Activated naive CD8-positive, alpha-beta T cell (primary cell): ENCODE results near the gene HERC2.

Source experiments
- H3K27ac Mint-ChIP-seq: one replicate; pipeline ENCODE4 v1.8.0; 2021; ENCODE audit warnings: mixed read lengths
- H3K27me3 Mint-ChIP-seq: one replicate; pipeline ENCODE4 v1.8.0; 2021; ENCODE audit warnings: mixed read lengths
- H3K36me3 Mint-ChIP-seq: one replicate; pipeline ENCODE4 v1.8.0; 2021; ENCODE audit warnings: mixed read lengths
- H3K4me1 Mint-ChIP-seq: one replicate; pipeline ENCODE4 v1.8.0; 2021; ENCODE audit warnings: low read depth, mixed read lengths
- H3K4me3 Mint-ChIP-seq: one replicate; pipeline ENCODE4 v1.8.0; 2021; ENCODE audit warnings: mild to moderate bottlenecking, mixed read lengths
- H3K9me3 Mint-ChIP-seq: one replicate; pipeline ENCODE4 v1.8.0; 2021; ENCODE audit warnings: low read depth, mixed read lengths

The HERC2 gene

GRCh38 chr15:28114721-28115622, 207.0 kb downstream of the HERC2 start:
- no peaks in the 10 kb centered on the region for H3K27me3 Mint-ChIP-seq
- H3K27ac Mint-ChIP-seq, result peak overlapping the region; percentile 35
- H3K4me1 Mint-ChIP-seq, result no peaks in the 10 kb centered on the region
- H3K9me3 Mint-ChIP-seq, result no peaks in the 10 kb centered on the region
- peaks cover 10% of the 10 kb centered on the region for H3K36me3 Mint-ChIP-seq
- no peak overlapping the region for H3K4me3 Mint-ChIP-seq

GRCh38 chr15:28114114-28114455, 207.9 kb downstream of the HERC2 start:
- Mint-ChIP-seq H3K4me1 (peaks cover 2% of the 10 kb centered on the region), H3K27ac (no peak overlapping the region), H3K36me3 (peaks cover 10% of the 10 kb centered on the region), H3K4me3 (no peak overlapping the region), H3K27me3 (no peaks in the 10 kb centered on the region), H3K9me3 (no peaks in the 10 kb centered on the region)

GRCh38 chr15:28113394-28114113, 208.4 kb downstream of the HERC2 start:
- peaks cover 2% of the 10 kb centered on the region for H3K4me1 Mint-ChIP-seq
- H3K36me3 Mint-ChIP-seq, result peaks cover 10% of the 10 kb centered on the region
- no peak overlapping the region for H3K27ac Mint-ChIP-seq

GRCh38 chr15:28112962-28113361, 209.0 kb downstream of the HERC2 start:
- Mint-ChIP-seq H3K9me3 (no peaks in the 10 kb centered on the region), H3K36me3 (peaks cover 10% of the 10 kb centered on the region), H3K27me3 (no peaks in the 10 kb centered on the region), H3K4me1 (peaks cover 4% of the 10 kb centered on the region), H3K4me3 (no peak overlapping the region), H3K27ac (no peak overlapping the region)

More at GRCh38 chr15:28113394-28114113, 208.4 kb downstream of the HERC2 start:
- Mint-ChIP-seq H3K27me3 (no peaks in the 10 kb centered on the region), H3K9me3 (no peaks in the 10 kb centered on the region), H3K4me3 (no peak overlapping the region)

GRCh38 chr15:28112101-28112760, 209.7 kb downstream of the HERC2 start:
- H3K4me1 Mint-ChIP-seq, result peaks cover 8% of the 10 kb centered on the region
- peaks cover 10% of the 10 kb centered on the region for H3K36me3 Mint-ChIP-seq
- H3K9me3 Mint-ChIP-seq, result no peaks in the 10 kb centered on the region
- H3K27ac Mint-ChIP-seq, result no peak overlapping the region
- no peaks in the 10 kb centered on the region for H3K27me3 Mint-ChIP-seq
- H3K4me3 Mint-ChIP-seq, result no peak overlapping the region

GRCh38 chr15:28111543-28111942, 210.4 kb downstream of the HERC2 start:
- no peaks in the 10 kb centered on the region for H3K9me3 Mint-ChIP-seq
- H3K27ac Mint-ChIP-seq, result no peak overlapping the region
- H3K27me3 Mint-ChIP-seq, result no peaks in the 10 kb centered on the region
- no peak overlapping the region for H3K4me3 Mint-ChIP-seq
- H3K36me3 Mint-ChIP-seq, result peaks cover 10% of the 10 kb centered on the region
- peaks cover 11% of the 10 kb centered on the region for H3K4me1 Mint-ChIP-seq

- Mint-ChIP-seq H3K9me3 (no peaks in the 10 kb centered on the region), H3K27ac (no peak overlapping the region), H3K36me3 (peaks cover 8% of the 10 kb centered on the region), H3K4me3 (peak overlapping the region; percentile 36), H3K4me1 (peaks cover 15% of the 10 kb centered on the region), H3K27me3 (no peaks in the 10 kb centered on the region)
Observed at GRCh38 chr15:28110481-28110881, 211.5 kb downstream of the HERC2 start.

GRCh38 chr15:28109626-28110455, 212.1 kb downstream of the HERC2 start:
- Mint-ChIP-seq H3K27me3 (no peaks in the 10 kb centered on the region), H3K4me3 (no peak overlapping the region), H3K4me1 (peaks cover 16% of the 10 kb centered on the region), H3K36me3 (peaks cover 8% of the 10 kb centered on the region), H3K27ac (no peak overlapping the region), H3K9me3 (no peaks in the 10 kb centered on the region)

GRCh38 chr15:28107904-28108275, 214.1 kb downstream of the HERC2 start:
- no peaks in the 10 kb centered on the region for H3K9me3 Mint-ChIP-seq
- no peak overlapping the region for H3K27ac Mint-ChIP-seq
- peaks cover 17% of the 10 kb centered on the region for H3K4me1 Mint-ChIP-seq
- peaks cover 4% of the 10 kb centered on the region for H3K27me3 Mint-ChIP-seq
- H3K36me3 Mint-ChIP-seq, result peaks cover 8% of the 10 kb centered on the region
- H3K4me3 Mint-ChIP-seq, result peak overlapping the region; percentile 89

- peaks cover 4% of the 10 kb centered on the region for H3K27me3 Mint-ChIP-seq
- H3K4me1 Mint-ChIP-seq, result peaks cover 17% of the 10 kb centered on the region
- H3K27ac Mint-ChIP-seq, result peak overlapping the region; percentile 28
- H3K9me3 Mint-ChIP-seq, result no peaks in the 10 kb centered on the region
- H3K4me3 Mint-ChIP-seq, result peak overlapping the region; percentile 89
- H3K36me3 Mint-ChIP-seq, result peaks cover 8% of the 10 kb centered on the region
Observed at GRCh38 chr15:28107111-28107903, 214.7 kb downstream of the HERC2 start.

- Mint-ChIP-seq H3K36me3 (peaks cover 3% of the 10 kb centered on the region), H3K27ac (no peak overlapping the region), H3K4me1 (peaks cover 17% of the 10 kb centered on the region), H3K27me3 (peaks cover 4% of the 10 kb centered on the region), H3K9me3 (no peaks in the 10 kb centered on the region), H3K4me3 (peak overlapping the region; percentile 72)
Observed at GRCh38 chr15:28106294-28107110, 215.5 kb downstream of the HERC2 start.

- Mint-ChIP-seq H3K27me3 (peaks cover 4% of the 10 kb centered on the region), H3K9me3 (no peaks in the 10 kb centered on the region), H3K4me3 (peak overlapping the region; percentile 72), H3K27ac (no peak overlapping the region), H3K36me3 (no peaks in the 10 kb centered on the region), H3K4me1 (peaks cover 17% of the 10 kb centered on the region)
Observed at GRCh38 chr15:28105793-28106192, 216.2 kb downstream of the HERC2 start.

GRCh38 chr15:28105224-28105791, 216.7 kb downstream of the HERC2 start:
- Mint-ChIP-seq H3K36me3 (no peaks in the 10 kb centered on the region), H3K4me1 (peaks cover 17% of the 10 kb centered on the region), H3K27ac (no peak overlapping the region), H3K4me3 (peak overlapping the region; percentile 72), H3K27me3 (peaks cover 7% of the 10 kb centered on the region), H3K9me3 (no peaks in the 10 kb centered on the region)
